Caki2 (cell line): Measurements from ENCODE around the gene PUM2. TPM values are rescaled to one million over a fixed set of nuclear protein-coding genes. Genes with fewer than 3 reads are reported as not detected.
A peak's percentile ranks its signal among the peaks of the same experiment; 100 is the strongest.
"Not testable (repeated sequence)": the region's sequence is repeated elsewhere in the genome, so short reads cannot be mapped to it uniquely, and the experiment has no call there.

Source experiments
- DNase-seq: peaks from one replicate; pipeline ENCODE4 v3.0.0-alpha.2; 2015; ENCODE audit warnings: low read depth
- in situ Hi-C: cut with HindIII; loops from 2 replicates; pipeline ENCODE4 v1.10.0; 2016; ENCODE audit warnings: low sequenced_read_pairs, low pct_unique_long_range_greater_than_20kb, mixed read lengths
- total RNA-seq: library from RNA; depleted of rRNA; stranded (reverse); fragments of >200 nt; shearing (Covaris generic); gene quantifications from 2 replicates; pipeline ENCODE4 v1.2.3, GENCODE V29; 2014; ENCODE audit warnings: low replicate concordance

The PUM2 gene
- total RNA-seq, 1 experiment from 2014 or later, result 31.4 TPM

DNA sequence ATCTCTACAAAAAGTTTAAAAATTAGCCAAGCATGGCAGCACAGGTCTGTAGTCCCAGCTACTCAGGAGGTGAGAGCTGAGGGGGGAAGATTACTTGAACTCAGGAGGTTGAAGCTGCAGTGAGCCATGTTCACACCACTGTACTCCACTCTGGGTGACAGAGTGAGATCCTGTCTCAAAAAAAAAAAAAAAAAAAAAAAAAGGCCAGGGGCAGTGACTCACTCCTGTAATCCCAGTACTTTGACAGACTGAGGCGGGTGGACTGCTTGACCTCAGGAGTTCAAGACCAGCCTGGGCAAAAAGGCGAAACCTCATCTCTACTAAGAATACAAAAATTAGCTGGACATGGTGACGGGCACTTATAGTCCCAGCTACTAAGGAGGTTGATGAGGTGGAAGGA is 37.0 kb downstream of the PUM2 start:
- in situ Hi-C loops, result no loop called here
- DNase-seq, result peak; percentile 29

DNA sequence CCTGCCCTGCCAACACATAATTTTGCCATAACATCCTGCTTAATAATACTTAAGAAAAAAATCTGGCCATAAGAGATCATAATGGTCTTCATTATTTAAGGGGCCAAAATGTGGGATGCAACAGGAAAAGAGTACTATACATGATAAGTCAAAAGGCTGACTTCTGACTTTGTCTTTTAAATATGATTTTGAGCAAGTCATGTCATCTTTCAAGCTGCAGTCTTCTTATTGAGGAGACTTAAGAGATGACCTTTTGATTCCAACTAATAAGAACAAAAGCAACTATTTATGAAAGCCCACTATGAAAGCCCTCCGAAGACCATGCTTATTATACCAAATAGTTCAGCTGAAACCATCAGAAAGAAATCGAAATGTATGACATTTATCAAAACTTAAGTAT is 41.6 kb downstream of the PUM2 start:
- no peak for DNase-seq
- in situ Hi-C loops, result no loop called here

DNA sequence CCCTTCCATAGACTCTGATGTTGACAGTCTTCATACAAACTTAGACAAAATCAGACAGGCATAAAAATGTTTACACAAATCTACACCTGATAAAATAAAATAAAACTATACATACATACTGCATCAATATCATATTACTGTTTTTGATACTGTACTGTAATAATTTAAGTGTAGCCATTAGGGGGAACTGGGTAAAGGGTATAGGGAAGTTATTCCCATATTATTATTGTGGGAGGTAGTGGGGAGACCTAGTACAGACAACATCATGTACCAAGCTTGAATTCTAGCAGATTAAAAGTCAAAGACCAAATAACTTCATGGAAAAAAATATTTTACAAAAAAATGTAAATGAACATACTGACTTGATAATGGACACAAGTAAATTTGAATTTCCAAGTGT is 43.3 kb downstream of the PUM2 start:
- DNase-seq, result no peak
- in situ Hi-C loops, result no loop called here

DNA sequence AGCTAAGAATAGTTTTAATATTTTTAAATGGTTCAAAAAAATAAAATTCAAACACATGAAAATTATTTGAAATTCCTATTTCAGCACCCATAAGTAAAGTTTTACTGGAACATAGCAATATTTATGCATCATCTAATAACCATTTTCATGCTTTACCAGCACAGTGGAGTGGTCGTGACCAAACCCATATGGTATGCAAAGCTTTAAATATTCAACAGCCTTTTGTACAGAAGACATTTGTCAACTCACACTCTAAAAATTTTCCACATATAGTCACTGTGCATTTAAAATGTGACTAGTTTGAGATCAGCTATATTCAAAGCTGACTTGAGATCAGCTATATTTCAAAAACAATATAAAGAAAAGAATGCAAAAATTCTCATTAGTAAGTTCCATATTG is 46.2 kb downstream of the PUM2 start:
- in situ Hi-C loops, result no loop called here
- DNase-seq, result no peak

DNA sequence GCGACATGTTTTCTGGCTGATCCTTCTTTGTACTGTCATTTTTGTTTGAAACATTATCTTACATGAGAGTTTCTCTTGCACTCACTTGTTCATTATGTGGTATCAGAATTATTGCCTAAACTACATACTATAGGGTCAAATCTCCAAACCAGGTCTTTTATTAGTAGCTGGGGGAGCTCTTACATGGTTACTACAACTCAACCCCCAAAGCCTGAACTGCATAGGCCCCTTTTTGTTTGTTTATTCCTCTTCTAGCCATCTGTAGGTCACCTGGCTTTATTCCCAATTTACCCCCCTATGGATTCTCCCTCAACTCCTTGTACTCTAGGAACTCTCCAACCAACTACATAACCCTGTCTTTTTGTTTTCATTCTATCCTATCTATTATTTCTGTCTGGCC is 46.7 kb downstream of the PUM2 start:
- in situ Hi-C loops, result no loop called here

DNA sequence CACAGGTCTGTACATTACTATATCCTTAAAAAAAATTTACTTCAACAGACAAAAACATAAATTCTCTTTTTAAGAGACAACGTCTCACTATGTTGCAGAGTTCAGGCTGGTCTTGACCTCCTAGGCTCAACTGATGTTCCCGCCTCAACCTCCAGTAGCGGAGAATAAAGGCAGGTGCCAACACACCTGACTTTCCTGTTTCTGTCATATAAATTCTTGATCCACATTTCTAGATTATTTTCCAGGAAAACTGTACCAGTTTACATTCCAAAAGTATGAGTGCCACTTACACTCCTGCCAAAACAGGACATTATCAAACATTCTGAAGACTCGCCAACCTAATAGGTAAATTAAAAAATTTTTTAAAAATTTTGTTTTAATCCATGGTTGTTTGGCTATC is 48.6 kb downstream of the PUM2 start:
- in situ Hi-C loops, result no loop called here
- DNase-seq, result no peak

More for the DNA sequence above, 46.7 kb downstream of the PUM2 start:
- DNase-seq, result no peak

DNA sequence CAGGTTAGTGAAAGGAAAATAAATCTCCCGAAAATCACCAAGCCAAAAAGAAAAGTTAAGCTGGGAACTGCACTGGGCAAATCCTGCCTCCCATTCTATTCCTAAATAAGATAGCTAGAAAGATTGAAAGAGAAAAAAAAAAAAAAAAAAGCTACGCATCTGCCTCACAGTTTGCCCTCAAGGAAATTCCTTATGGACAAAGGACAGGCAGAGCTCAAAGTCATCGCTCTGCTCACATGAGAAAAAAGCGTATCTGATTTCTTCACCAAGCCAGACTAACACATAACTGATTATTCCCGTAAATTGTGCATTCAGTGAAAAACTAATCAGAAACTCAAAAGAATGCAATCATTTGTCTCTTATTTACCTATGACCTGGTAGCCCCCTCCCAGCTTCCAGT is 50.0 kb downstream of the PUM2 start:
- in situ Hi-C loops, result no loop called here
- no peak for DNase-seq

DNA sequence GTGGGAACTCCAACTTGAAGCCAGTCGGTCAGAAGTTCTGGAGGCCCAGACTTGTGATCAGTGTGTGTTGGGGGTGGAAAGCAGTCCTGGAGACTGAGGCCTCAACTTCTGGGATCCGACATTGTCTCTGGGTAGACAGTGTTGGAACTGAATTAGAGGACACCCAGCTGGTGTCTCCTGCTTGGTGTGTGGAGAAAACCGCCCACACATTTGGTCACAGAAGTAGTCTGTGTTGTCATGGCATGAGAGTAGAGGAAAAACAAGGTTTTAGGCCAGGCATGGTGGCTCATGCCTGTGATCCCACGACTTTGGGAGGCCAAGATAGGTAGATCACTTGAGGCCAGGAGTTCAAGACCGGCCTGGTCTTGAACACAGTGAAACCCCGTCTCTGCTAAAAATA is 51.5 kb downstream of the PUM2 start:
- no peak for DNase-seq
- in situ Hi-C loops, result no loop called here

DNA sequence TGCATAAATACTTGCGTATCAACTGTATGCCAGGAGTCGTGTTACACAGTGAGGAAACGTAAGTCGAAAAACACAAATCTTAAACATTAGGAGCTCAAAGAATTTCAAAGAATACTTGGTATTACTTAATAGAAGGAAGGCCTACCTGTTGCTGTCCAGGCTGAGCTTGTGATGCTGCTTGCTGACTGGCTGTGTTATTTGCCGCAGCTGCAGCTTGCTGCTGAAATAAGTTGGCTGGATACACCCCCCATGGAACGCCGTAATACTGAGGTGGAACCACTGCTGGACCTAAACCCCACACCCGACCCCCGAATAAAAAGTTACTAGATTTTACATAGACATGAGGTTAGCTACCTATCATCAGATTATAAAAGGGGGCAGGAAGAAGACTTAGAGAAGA is 56.4 kb downstream of the PUM2 start:
- in situ Hi-C loops, result no loop called here
- DNase-seq, result no peak

DNA sequence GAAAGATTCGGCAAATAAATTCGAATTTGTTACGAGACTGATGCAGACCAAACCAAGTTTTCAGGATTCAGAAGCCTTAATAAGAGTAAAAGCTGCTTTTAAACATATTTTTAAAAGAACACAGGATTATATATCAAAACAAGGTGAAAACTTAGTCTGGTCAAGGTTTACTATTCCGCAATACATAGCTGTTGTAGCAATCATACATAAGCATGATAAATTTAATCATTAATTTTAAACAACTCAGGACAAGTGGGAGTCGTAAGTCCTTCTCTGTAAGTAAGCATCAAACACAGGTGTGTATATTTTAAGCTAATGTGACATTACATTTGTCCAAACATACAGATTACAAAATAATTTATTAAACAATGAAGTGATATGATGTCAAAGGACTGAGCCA is 57.7 kb downstream of the PUM2 start:
- DNase-seq, result no peak
- in situ Hi-C loops, result no loop called here

DNA sequence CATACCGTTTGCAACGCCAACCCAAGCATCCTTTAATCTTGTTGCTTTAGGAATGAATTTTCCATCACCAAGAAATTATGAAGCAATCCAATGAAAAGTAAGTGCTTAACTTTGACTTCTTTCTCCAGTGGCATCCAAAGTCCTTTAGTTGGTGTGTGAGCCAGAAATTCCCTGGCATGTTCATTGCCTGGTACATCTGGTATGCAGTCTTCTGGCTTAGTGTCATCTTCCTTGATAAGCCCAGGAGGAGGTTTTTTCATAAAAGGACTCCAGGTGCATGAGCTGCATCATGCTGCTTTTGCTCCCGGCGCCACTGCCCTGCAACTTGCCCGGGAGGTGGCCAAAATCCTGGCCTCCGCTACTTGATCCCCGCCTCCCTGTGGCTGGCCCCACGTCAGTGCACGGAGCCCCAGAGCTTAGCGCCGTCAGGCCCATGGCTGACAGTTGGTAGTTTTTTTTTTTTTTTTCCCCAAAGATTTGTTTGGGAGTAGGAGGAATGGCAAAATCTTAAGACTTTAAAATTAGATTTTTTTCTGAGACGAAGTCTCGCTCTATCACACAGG is 58.7 kb downstream of the PUM2 start:
- in situ Hi-C loops, result no loop called here
- no peak for DNase-seq

DNA sequence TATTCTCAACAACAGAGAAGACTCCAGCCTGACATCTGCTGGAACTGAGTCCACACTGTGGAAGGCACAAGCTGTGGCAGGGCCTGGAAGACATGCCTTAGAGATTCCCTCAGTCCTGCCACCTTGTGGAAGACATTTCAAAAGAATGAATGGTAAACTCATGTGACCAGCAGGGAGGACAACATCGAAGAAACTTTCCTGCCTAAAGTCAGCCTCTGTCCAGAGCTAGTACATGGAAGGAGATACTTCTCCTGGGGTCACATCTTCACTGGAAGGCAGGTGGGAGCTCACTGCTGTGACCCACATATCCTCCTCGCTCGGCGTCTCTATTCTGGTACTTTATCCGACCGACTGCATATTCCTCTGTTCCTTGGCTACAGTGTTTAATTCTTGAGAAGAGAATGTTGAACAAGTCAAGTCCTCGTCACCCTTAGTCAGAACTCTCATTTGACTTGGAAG is 59.5 kb downstream of the PUM2 start:
- in situ Hi-C loops, result no loop called here

DNA sequence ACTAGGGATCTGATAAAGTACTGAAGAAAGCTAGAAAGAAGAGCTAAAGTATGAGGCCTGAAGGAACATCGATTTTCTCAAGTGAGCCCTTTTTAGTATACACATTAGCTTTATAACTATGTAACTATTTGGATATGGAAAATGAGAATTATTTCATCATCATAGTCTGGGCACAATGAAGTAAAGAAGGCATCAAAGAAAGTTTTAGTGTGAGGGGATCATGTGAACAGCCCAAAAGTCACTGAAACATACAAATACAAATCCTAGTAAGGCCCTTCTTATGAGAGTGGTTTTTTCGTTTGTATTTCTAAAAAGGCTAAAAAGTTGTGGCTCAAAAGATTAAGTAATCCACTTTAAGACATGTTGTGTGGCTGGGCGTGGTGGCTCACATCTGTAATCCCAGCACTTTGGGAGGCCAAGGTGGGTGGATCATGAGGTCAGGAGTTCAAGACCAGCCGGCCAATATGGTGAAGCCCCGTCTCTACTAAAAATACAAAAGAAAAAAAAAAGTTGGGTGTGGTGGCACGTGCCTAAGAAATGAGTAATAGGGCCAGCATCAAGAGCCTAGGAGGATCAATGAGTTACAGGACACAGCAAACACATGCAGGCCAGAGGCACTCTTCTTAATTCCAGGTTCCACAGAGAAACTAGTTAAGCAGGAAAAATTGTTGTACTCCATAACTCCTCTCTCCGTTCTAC is 61.9 kb downstream of the PUM2 start:
- in situ Hi-C loops, result no loop called here

More for the DNA sequence above, 59.5 kb downstream of the PUM2 start:
- peak; percentile 69 for DNase-seq

DNA sequence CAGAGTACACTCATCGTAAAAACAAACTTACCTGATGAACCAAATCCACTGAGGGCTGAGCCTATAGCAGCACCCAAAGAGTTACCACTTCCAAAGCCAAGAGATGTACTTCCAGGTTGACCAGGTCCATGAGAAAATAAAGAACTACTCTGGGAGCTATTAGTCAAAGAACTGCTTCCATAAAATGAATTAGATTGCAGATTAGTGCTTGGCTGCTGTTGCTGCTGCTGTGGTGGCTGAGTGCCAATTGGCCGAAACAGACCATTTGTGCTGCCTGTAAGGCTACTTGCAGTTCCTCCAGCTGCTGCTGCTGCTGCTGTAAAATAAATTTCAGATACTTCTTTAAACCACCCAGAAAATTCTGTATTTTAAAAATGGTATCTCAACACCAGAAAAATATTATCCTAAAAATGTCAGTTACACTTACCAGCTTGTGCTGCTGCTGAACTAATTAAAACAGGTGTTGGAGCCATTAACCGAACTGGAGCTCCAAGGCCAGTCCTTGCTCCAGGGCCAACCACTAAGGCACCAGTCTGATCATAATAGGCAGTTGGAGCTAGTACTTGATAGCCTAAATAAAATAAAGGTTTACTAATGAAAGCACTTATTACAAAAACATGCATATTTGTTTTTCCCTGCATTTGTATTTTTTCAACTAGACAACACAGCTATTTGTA is 67.6 kb downstream of the PUM2 start:
- no peak for DNase-seq
- in situ Hi-C loops, result no loop called here

More for the DNA sequence above, 61.9 kb downstream of the PUM2 start:
- DNase-seq, result peak; percentile 47

DNA sequence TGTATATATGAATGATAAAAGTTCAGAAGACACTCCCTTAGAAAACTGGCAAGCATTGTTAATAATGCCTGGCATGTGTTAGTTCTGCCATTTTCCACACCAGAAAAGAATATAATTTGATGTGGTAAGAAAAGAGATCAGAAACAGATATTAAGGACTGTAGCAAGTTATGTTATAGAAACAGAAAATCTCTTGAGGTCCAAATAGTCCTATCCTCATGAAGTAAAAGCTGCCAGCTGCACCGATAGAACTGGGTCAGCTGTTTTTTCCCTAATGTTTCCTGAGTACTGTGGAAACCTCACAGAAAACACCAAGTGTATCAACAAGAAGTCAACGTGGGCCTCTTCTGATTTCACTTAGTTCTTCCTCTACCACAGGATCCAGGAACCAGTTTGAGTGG is 68.8 kb downstream of the PUM2 start:
- no peak for DNase-seq
- in situ Hi-C loops, result no loop called here

DNA sequence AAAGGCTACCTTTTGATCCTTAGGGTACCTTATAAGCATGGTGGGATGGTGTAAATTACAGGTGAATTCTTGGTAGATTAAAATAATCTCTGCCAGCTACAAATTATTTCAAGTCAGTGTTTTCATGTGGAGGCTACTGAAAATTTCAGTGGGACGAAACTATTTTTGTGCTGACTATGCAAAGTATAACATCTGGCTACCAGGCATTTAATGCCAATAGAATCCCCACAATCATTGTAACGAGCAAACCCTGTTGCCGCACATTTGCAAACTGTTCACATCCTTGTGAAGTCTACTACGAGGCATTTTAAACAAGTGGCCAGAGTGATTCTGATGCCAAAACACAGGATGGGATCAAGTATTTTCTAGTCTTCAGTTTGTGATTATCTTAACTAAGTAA is 77.6 kb downstream of the PUM2 start:
- DNase-seq, result no peak
- in situ Hi-C loops, result no loop called here

DNA sequence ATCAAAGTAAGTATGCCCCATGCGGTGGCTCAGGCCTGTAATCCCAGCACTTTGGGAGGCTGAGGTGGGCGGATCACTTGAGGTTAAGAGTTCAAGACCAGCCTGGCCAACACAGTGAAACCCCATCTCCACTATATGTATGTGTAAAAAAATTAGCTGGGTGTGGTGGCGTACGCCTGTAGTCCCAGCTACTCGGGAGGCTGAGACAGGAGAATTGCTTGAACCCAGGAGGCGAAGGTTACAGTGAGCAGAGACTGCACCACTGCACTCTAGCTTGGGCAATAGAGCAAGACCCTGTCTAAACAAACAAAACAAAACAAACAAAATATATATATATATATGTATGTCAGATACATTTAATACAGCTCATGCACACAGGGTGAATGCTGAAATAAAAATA is 82.3 kb downstream of the PUM2 start:
- in situ Hi-C loops, DNase-seq: not testable (repeated sequence)

DNA sequence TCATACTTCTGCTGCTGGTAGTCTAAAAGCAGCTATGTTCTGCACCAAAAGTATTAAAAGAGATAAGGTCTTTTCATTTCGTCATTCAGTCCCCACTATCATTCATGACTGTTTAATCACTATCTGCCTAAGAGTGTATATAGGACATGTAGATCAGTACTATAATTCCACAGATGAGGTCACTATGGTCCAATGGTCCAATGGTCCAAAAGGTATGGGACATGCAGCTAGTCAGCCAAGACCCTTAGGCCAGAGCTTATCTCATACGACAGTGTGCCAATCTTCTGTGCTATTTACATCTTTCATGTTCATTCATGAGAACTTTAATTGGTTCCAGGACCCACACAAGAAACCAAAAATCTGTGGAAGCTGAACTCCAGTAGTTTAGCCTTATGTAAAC is 83.1 kb downstream of the PUM2 start:
- DNase-seq, result no peak
- in situ Hi-C loops, result no loop called here

DNA sequence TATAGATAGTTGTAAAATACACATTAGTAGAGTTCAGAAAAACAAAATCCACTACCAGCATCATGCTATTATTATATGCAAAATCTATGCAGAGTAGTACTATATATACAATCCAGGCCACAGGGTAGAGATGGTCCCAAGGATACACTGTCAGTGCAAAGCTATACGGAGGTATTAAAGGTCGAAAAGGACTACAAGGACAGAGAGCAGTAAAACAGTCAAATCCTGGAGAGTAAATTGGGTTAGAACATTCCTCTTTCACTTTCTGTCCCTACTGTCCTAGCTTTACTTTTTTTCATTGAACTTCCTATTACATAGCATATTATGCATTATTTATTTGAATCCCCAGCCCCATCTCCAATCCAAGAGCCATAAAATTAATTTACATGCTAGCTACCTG is 86.0 kb downstream of the PUM2 start:
- no peak for DNase-seq
- in situ Hi-C loops, result no loop called here

DNA sequence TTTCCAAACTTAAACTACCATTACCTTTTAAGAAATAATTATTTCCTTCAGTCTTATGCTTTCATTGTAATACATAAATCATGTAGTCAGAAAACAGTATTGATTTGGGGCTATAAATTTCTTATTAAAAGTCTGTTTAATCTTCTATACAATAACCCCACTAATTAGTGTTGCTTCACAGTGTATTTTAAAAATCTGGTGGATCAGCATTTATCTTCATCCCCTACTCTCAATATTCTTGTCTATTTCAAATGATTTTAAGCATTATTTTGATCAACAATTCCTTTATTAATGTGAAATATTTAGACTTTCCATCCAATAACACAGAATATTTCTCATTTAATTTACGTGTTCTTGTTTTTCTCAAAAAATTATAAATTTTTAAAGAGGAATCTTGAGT is 93.2 kb downstream of the PUM2 start:
- in situ Hi-C loops, result no loop called here
- DNase-seq, result no peak
